K562 (cell line): ENCODE measurements around the gene ATP12A. TPM values are rescaled to one million over a fixed set of nuclear protein-coding genes. Genes with fewer than 3 reads are reported as not detected.

ENCODE experiments used
- ATAC-seq: fragments of 200-7000 bp; cut with Tn5 transposase; 3 replicates; pipeline ENCODE4 v1.9.1; 2020; ENCODE audit warnings: moderate library complexity
- BruUV-seq: library from RNA; stranded (reverse); fragments of 400-500 nt; replicated peaks from 2 replicates; lab custom pipeline; 2021; lab: Mats Ljungman, UMichigan
- CTCF ChIA-PET: fragments of 300-600 bp; formaldehyde crosslinking; extraction: SDS; loops from one replicate; lab custom pipeline; 2021; ENCODE audit warnings: low intra/inter-chr PET ratio; lab: Yijun Ruan, JAX
- POLR2A ChIA-PET: fragments of 300-600, 350-650 bp; sonication (Branson Sonifier 250); formaldehyde crosslinking; extraction: SDS; loops from one replicate; lab custom pipeline; 2021; ENCODE audit warnings: antibody characterized with exemption, inconsistent platforms; lab: Yijun Ruan, JAX
- DNase-seq, 4 experiments: peaks; one replicate each; pipeline versions ENCODE4 v3.0.0 to v3.0.0-alpha.2; 2011 to 2018; ENCODE audit warnings: low spot score in 3 of 4, mixed read lengths in 3 of 4; ENCODE audit errors: extremely low read depth in 1 of 4
- FAIRE-seq: peaks from 2 replicates; lab custom pipeline; 2011; peaks lifted over from hg19 to GRCh38; lab: Jason Lieb, UNC
- H2AFZ ChIP-seq: 2 replicates; pipeline ENCODE4 v1.6.0; 2011; ENCODE audit warnings: low read depth, low read length, control low read depth, inconsistent platforms
- H3K27ac ChIP-seq: fragments of 200-600 bp; 3 replicates; pipeline ENCODE4 v1.8.0; 2011; ENCODE audit warnings: low read depth, mild to moderate bottlenecking, control low read depth, inconsistent platforms, low read length, moderate library complexity, mixed read lengths; ENCODE audit errors: extremely low read depth
- H3K27me3 ChIP-seq, 2 experiments: fragments of 300-600 bp in 1 of 2; 2 replicates in 1 of 2; 3 replicates in 1 of 2; pipeline versions ENCODE4 v1.6.0 to v1.8.0; 2011; ENCODE audit warnings: inconsistent platforms in 2 of 2, low read length in 2 of 2, mild to moderate bottlenecking in 1 of 2, mixed read lengths in 1 of 2, moderate library complexity in 1 of 2; ENCODE audit not compliant: control insufficient read depth in 2 of 2, insufficient read depth in 2 of 2
- H3K36me3 ChIP-seq: fragments of 300-600 bp; 3 replicates; pipeline ENCODE4 v1.8.0; 2011; ENCODE audit warnings: mild to moderate bottlenecking, low read length, inconsistent platforms; ENCODE audit not compliant: control insufficient read depth, insufficient read depth
- H3K4me1 ChIP-seq, 2 experiments: fragments of 200-600 bp in 1 of 2; replicated peaks in 1 of 2; 2 replicates in 1 of 2; 3 replicates in 1 of 2; pipeline versions ENCODE4 v1.5.1 to v1.8.0; 2011; ENCODE audit warnings: inconsistent platforms in 2 of 2, low read length in 2 of 2, mild to moderate bottlenecking in 1 of 2, mixed read lengths in 1 of 2, moderate library complexity in 1 of 2; ENCODE audit not compliant: control insufficient read depth in 2 of 2, insufficient read depth in 2 of 2
- H3K4me2 ChIP-seq: 2 replicates; pipeline ENCODE4 v1.6.1; 2011; ENCODE audit warnings: low read length, control low read depth, inconsistent platforms, mixed read lengths; ENCODE audit not compliant: insufficient read depth
- H3K4me3 ChIP-seq: fragments of 200-600 bp; sonication (generic), shearing (Covaris generic); 2 replicates; pipeline ENCODE4 v1.5.1; 2016; ENCODE audit warnings: control low read depth, inconsistent platforms
- H3K79me2 ChIP-seq: fragments of 200-600 bp; 3 replicates; pipeline ENCODE4 v1.8.0; 2011; ENCODE audit warnings: low read length, inconsistent platforms; ENCODE audit not compliant: control insufficient read depth, insufficient read depth
- H3K9ac ChIP-seq, 2 experiments: 2 replicates each; pipeline versions ENCODE4 v1.6.0 to v1.6.1; 2011; ENCODE audit warnings: low read depth in 2 of 2, low read length in 2 of 2, control low read depth in 1 of 2, inconsistent platforms in 1 of 2, mild to moderate bottlenecking in 1 of 2, mixed read lengths in 1 of 2; ENCODE audit not compliant: insufficient read depth in 1 of 2
- H3K9me1 ChIP-seq: one replicate; pipeline ENCODE4 v1.6.0; 2011; ENCODE audit warnings: inconsistent platforms, mild to moderate bottlenecking, low read length, moderate library complexity; ENCODE audit not compliant: control insufficient read depth, insufficient read depth
- H3K9me3 ChIP-seq: replicated peaks from 2 replicates; pipeline ENCODE4 v1.5.1; 2011; ENCODE audit warnings: low read depth, low read length, inconsistent platforms; ENCODE audit not compliant: control insufficient read depth, insufficient read depth
- H4K20me1 ChIP-seq: replicated peaks from 2 replicates; pipeline ENCODE4 v1.6.1; 2011; ENCODE audit warnings: low read length, inconsistent platforms, mixed read lengths; ENCODE audit not compliant: control insufficient read depth, insufficient read depth
- ADNP ChIP-seq: fragments of 200-800 bp; sonication (Bioruptor generic); IDR thresholded peaks from 2 replicates; pipeline ENCODE4 v1.6.1; 2016; ENCODE audit warnings: missing genetic modification characterization, missing compliant biosample characterization
- ELF4 ChIP-seq: fragments of 450-650 bp; formaldehyde crosslinking; IDR thresholded peaks from 2 replicates; pipeline ENCODE4 v1.4.0; 2022; ENCODE audit warnings: missing genetic modification characterization
- GTF3C2 ChIP-seq: IDR thresholded peaks from 3 replicates; pipeline ENCODE4 v1.6.1; 2011; ENCODE audit warnings: borderline replicate concordance, mild to moderate bottlenecking, moderate library complexity; ENCODE audit not compliant: insufficient read length; ENCODE audit errors: extremely low read depth
- PURB ChIP-seq: sonication (generic); formaldehyde crosslinking; IDR thresholded peaks from 2 replicates; pipeline ENCODE4 v1.9.0; 2021; ENCODE audit warnings: low read depth, mild to moderate bottlenecking, missing genetic modification reagents
- RNF2 ChIP-seq: sonication (generic); IDR thresholded peaks from 2 replicates; pipeline ENCODE4 v1.6.1; 2016
- SIRT6 ChIP-seq: IDR thresholded peaks from one replicate; pipeline ENCODE4 v1.6.1; 2012; ENCODE audit warnings: low read depth, mild to moderate bottlenecking, control low read depth, inconsistent platforms, low read length, moderate library complexity
- ZBTB1 ChIP-seq: sonication (generic); formaldehyde crosslinking; IDR thresholded peaks from 2 replicates; pipeline ENCODE4 v1.8.1; 2023; ENCODE audit warnings: missing genetic modification reagents, low read depth, mild to moderate bottlenecking, borderline replicate concordance
- ZBTB26 ChIP-seq: fragments of 450-650 bp; formaldehyde crosslinking; IDR thresholded peaks from 2 replicates; pipeline ENCODE4 v1.4.0; 2022; ENCODE audit warnings: missing genetic modification characterization
- WGBS: fragments of 100-300 bp; shearing (Covaris generic); methylation state at CpG from one replicate; pipeline ENCODE4 v1.1.6; 2016; ENCODE audit warnings: low coverage, mixed read lengths; ENCODE audit not compliant: insufficient coverage; ENCODE audit errors: missing lambda C conversion rate; 5-methylcytosine and 5-hydroxymethylcytosine counted together
- in situ Hi-C: fragments of 300-500 bp; cut with MboI; formaldehyde crosslinking; loops from 4 replicates; pipeline ENCODE4 v1.15.0; 2018; ENCODE audit warnings: inconsistent platforms, mixed read lengths
- intact Hi-C: fragments of 100-400 bp; cut with micrococcal nuclease; formaldehyde crosslinking; loops from 2 replicates; pipeline ENCODE4 v1.14.2; 2022
- polyA plus RNA-seq, 8 experiments: library from polyadenylated mRNA; depleted of rRNA in 4 of 8; stranded (reverse) in 5 of 8; unstranded in 3 of 8; fragments of >200 nt; fragmentation: Nextera tagmentation in 2 of 8; fragmentation: Illumina TruSeq in 1 of 8; extraction: Ambion mirVana in 2 of 8; extraction: Trizol in 1 of 8; gene quantifications; 2 replicates each; pipeline versions ENCODE4 v1.2.1 to v1.2.3, GENCODE V29; 2011 to 2014; ENCODE audit warnings: inconsistent platforms in 1 of 8, missing spikeins in 1 of 8
- total RNA-seq, 7 experiments: library from RNA; depleted of rRNA in 6 of 7; stranded (reverse); fragments of >200 nt in 6 of 7; fragmentation: Illumina TruSeq in 2 of 7; extraction: Trizol in 2 of 7; gene quantifications; 2 replicates each; pipeline versions ENCODE4 v1.2.1 to v1.2.3, GENCODE V29; 2011 to 2021; ENCODE audit warnings: low replicate concordance in 1 of 7

The ATP12A gene
- total and polyA plus RNA-seq, 9 of the 15 experiments (the other 6 are each of a cell fraction or from before 2014, with no cell fraction given): not detected

- no peak for ATAC-seq
- intact Hi-C loops (no loop called here), in situ Hi-C loops (no loop called here)
- H2AFZ ChIP-seq: no peak overlapping the region
- H4K20me1 ChIP-seq: no peaks in the 10 kb centered on the region
- H3K4me3 ChIP-seq: no peak overlapping the region
- peaks cover 0 to 6% of the 10 kb centered on the region in 2 experiments; a peak in 1 of 5 replicates for H3K27me3 ChIP-seq
- no peaks in the 10 kb centered on the region for H3K9me1 ChIP-seq
- ChIA-PET POLR2A (no interaction called here), CTCF (no interaction called here)
- H3K4me1 ChIP-seq: 0 out of 5 replicates have a peak, but pooled peaks cover 0 to 4% of the 10 kb centered on the region in 2 experiments
- DNase-seq: no peak
- 0% methylated on average over 2 of the region's 23 CpGs for WGBS
- TF ChIP-seq ZBTB26 (CRISPR knock-in tag) (no peak), RNF2 (no peak), ZBTB1 (CRISPR knock-in tag) (no peak), ELF4 (no peak), SIRT6 (no peak), ADNP (no peak), GTF3C2 (no peak), PURB (CRISPR knock-in tag) (no peak)
- TF ChIP-seq, all 486 proteins: peak for 0
- no peak overlapping the region for H3K9ac ChIP-seq
- no TSS peak for BruUV-seq
- H3K9me3 ChIP-seq: no peaks in the 10 kb centered on the region
- no peaks in the 10 kb centered on the region for H3K36me3 ChIP-seq
- no peak overlapping the region for H3K4me2 ChIP-seq
- FAIRE-seq: no peak
- H3K79me2 ChIP-seq: no peaks in the 10 kb centered on the region
- no peak overlapping the region for H3K27ac ChIP-seq
These were observed 42.1 kb upstream of the ATP12A start for GRCh38 chr13:24638096-24638495.
